Spleen (tissue), 11 donors: ENCODE data around the gene KRT13. TPM values are rescaled to one million over a fixed set of nuclear protein-coding genes. Genes with fewer than 3 reads are reported as not detected.

ENCODE experiments used
- DNase-seq: peaks from one replicate; pipeline ENCODE4 v3.0.0-alpha.2; 2020
- H3K27ac ChIP-seq, 8 donors: fragments of 200-600 bp; sonication (generic) in 7 of 8; 1 replicate in 4 of 8; 2 replicates in 4 of 8; pipeline versions ENCODE4 v1.5.0 to v1.8.0; 2016 to 2021; ENCODE audit warnings: inconsistent platforms in 4 of 8, mild to moderate bottlenecking in 4 of 8, moderate library complexity in 1 of 8
- H3K27me3 ChIP-seq, 7 donors: fragments of 200-600 bp; sonication (generic) in 6 of 7; replicated peaks in 1 of 7; 1 replicate in 4 of 7; 2 replicates in 3 of 7; pipeline versions ENCODE4 v1.5.0 to v1.8.0; 2016 to 2021; ENCODE audit warnings: inconsistent platforms in 3 of 7, mild to moderate bottlenecking in 1 of 7
- H3K36me3 ChIP-seq, 6 donors: fragments of 200-600 bp; sonication (generic) in 5 of 6; 1 replicate in 4 of 6; 2 replicates in 2 of 6; pipeline versions ENCODE4 v1.5.0 to v1.8.0; 2016 to 2021; ENCODE audit warnings: inconsistent platforms in 2 of 6
- H3K4me1 ChIP-seq, 6 donors: fragments of 200-600 bp; sonication (generic) in 5 of 6; 1 replicate in 3 of 6; 2 replicates in 3 of 6; pipeline versions ENCODE4 v1.5.0 to v1.8.0; 2016 to 2021; ENCODE audit warnings: inconsistent platforms in 3 of 6
- H3K4me3 ChIP-seq, 8 donors: fragments of 200-600 bp; sonication (generic) in 7 of 8; 1 replicate in 4 of 8; 2 replicates in 4 of 8; pipeline versions ENCODE4 v1.5.0 to v1.8.0; 2016 to 2021; ENCODE audit warnings: inconsistent platforms in 4 of 8, mild to moderate bottlenecking in 4 of 8, moderate library complexity in 2 of 8
- H3K9me3 ChIP-seq, 8 donors: fragments of 200-600 bp; sonication (generic) in 7 of 8; 1 replicate in 4 of 8; 2 replicates in 4 of 8; pipeline versions ENCODE4 v1.5.0 to v1.8.0; 2016 to 2021; ENCODE audit warnings: inconsistent platforms in 4 of 8
- CTCF ChIP-seq, 11 experiments: fragments of 200-600 bp in 7 of 11; fragments of 450-650 bp in 4 of 11; sonication (generic) in 4 of 11; IDR thresholded peaks in 8 of 11; conservative IDR thresholded peaks in 3 of 11; 1 replicate in 7 of 11; 2 replicates in 4 of 11; pipeline versions ENCODE4 v1.4.0 to v1.8.0; 2016 to 2021; ENCODE audit warnings: antibody characterized with exemption in 11 of 11, inconsistent platforms in 4 of 11, mild to moderate bottlenecking in 1 of 11
- POLR2A ChIP-seq, 3 donors: fragments of 450-650 bp; IDR thresholded peaks; one replicate each; pipeline ENCODE4 v1.5.1; 2017; ENCODE audit warnings: antibody characterized with exemption in 3 of 3, mild to moderate bottlenecking in 1 of 3
- POLR2AphosphoS5 ChIP-seq, 3 donors: sonication (generic); formaldehyde crosslinking; IDR thresholded peaks; one replicate each; pipeline ENCODE4 v1.5.1; 2017; ENCODE audit warnings: antibody characterized with exemption in 3 of 3
- WGBS, 5 donors: extraction: QIAGEN DNeasy Blood & Tissue Kit in 3 of 5; methylation state at CpG; one replicate each; pipeline versions ENCODE4 v1.1.5 to v1.1.7; 2013 to 2018; 5-methylcytosine and 5-hydroxymethylcytosine counted together
- intact Hi-C: fragments of 100-400 bp; cut with DNase I; formaldehyde crosslinking; loops from one replicate; pipeline ENCODE4 v1.15.0; 2023; ENCODE audit warnings: low total_unique reads
- polyA plus RNA-seq, 3 donors: library from polyadenylated mRNA; stranded (reverse); fragments of 200-250 nt; gene quantifications; one replicate each; pipeline ENCODE4 v1.2.1, GENCODE V29; 2013
- total RNA-seq, 7 donors: library from RNA; depleted of rRNA in 3 of 7; stranded (reverse); fragments of >200 nt in 3 of 7; fragmentation: NEBNext Ultra II Directional in 4 of 7; extraction: Animal tissue kit (Norgen Biotek cat#: 25700) in 4 of 7; gene quantifications; one replicate each; pipeline versions ENCODE4 v1.1.0 to v1.2.1, GENCODE V29; 2016 to 2021
- donor health status: healthy with polysubstance abuse.
- donor health status: DM: no; HTN: no; CAD: no; lungs with moderate emphysema.
- donor health status: DM: no; HTN: no; CAD: no.
- donor health status: Bipolar disorder and iron deficiency.
- donor health status: healthy.
- donor health status: DM: no; HTN: no; CAD: no.
- donor health status: DM: yes; HTN: yes; CAD: no.

The KRT13 gene
- total and polyA plus RNA-seq, 10 donors = 1.6 to 26.4 (median 3.8) TPM; not detected in 7

DNA sequence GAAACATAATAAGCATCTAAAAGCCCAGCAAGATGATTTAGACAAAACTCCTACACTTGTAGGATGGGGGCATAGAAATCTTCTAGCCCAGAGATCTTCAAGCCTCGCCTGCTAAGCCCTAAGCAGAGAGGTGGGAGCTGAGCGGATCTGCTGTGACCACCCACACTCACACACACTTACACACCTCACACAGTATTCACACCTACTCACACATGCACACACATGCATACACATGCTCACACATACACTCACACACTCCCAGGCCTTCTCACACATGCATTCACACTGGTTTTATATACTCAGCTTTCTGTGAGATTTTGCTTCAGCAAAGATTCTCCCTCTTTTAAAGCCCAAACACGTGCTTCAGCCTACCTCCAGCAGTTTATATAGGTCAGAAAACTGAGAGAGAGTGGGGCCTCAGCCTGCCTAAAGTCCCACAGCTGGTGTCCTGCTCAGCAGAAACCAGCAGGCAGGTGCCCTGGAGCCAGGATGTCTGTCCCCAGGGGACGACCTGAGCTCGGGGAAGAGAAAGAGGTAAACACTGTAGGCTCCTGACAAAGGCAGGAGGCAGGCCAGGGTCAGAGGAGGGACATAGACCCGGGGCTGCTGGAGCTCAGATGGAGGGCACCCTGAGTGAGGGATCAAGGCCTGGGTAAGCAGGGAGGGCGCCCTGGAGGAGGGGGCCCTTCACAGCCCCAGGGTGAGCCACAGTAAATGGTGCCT, 34.7 kb upstream of the KRT13 start:
- Histone ChIP-seq H3K9me3 (no peaks in the 10 kb centered on the region), H3K4me1 (no peaks in the 10 kb centered on the region), H3K27me3 (peaks cover 0 to 22% (median 0%) of the 10 kb centered on the region in 7 donors), H3K4me3 (no peak overlapping the region), H3K27ac (no peak overlapping the region), H3K36me3 (no peaks in the 10 kb centered on the region)
- intact Hi-C loops = no loop called here
- 63 to 76% (median 72%) methylated on average over 7 of the region's 7 CpGs for WGBS, 5 donors
- TF ChIP-seq POLR2A (IDR thresholded peaks at IDR 0.05) (no peak), POLR2AphosphoS5 (IDR thresholded peaks at IDR 0.05) (no peak), CTCF (IDR thresholded peaks at IDR 0.05 in 8 of 11, conservative IDR thresholded peaks at IDR 0.05 in 3 of 11) (no peak)
- DNase-seq = peak; percentile 37

DNA sequence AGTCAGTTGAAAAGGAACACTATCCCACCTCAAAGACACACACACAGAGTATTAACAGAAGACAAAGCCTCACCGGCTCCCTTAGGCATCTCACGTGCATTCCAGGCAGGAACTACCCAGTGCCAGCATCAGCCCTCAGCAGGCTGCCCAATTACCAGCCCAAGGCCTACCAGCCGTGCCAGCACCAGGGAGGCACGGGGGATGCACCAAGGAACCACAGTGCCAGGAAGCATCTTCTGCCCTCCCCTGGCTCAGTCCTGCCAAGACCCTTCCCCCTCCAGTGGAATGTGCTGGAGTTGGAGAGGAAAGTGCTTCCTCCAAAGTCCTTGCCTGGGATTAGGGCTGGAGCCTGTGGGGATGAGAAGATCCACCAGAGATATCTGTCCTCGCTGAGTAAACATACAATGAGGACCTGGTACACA, 33.7 kb upstream of the KRT13 start:
- Histone ChIP-seq H3K9me3 (no peaks in the 10 kb centered on the region), H3K4me3 (no peak overlapping the region), H3K27ac (no peak overlapping the region), H3K27me3 (peaks cover 0 to 27% (median 0%) of the 10 kb centered on the region in 7 donors), H3K36me3 (no peaks in the 10 kb centered on the region), H3K4me1 (no peaks in the 10 kb centered on the region)
- DNase-seq = peak; percentile 37
- intact Hi-C loops = no loop called here
- WGBS, 5 donors = 77 to 91% (median 82%) methylated on average over 5 of the region's 5 CpGs
- TF ChIP-seq CTCF (IDR thresholded peaks at IDR 0.05 in 8 of 11, conservative IDR thresholded peaks at IDR 0.05 in 3 of 11) (no peak), POLR2A (IDR thresholded peaks at IDR 0.05) (no peak), POLR2AphosphoS5 (IDR thresholded peaks at IDR 0.05) (no peak)

DNA sequence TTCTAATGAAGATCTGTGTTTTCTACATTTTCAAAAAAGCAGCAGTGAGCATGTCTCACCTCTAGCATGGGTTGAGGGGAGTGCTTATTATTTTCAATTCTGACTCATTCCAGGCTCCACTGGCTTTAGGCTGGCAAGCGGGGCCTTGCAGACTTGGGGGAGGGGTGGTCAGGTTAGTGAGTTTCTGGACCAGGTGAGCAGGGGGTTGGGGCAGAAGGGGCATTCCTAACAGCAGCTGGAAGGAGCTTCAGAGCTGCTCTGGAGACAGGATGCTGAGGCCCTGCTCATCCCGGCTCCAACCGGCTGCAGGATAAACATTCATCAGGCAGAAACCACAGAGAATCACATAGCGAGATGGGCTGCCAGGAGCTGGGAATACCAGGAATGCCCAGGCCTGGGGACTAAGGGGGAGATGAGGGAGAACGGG, 33.2 kb upstream of the KRT13 start:
- H3K36me3 ChIP-seq = no peaks in the 10 kb centered on the region
- no peaks in the 10 kb centered on the region for H3K4me1 ChIP-seq
- H3K27me3 ChIP-seq = peaks cover 0 to 32% (median 0%) of the 10 kb centered on the region in 7 donors
- H3K4me3 ChIP-seq = no peak overlapping the region
- H3K27ac ChIP-seq = no peak overlapping the region
- H3K9me3 ChIP-seq = no peaks in the 10 kb centered on the region
- DNase-seq = peak; percentile 22
- 52 to 82% (median 74%) methylated on average over 5 of the region's 5 CpGs for WGBS, 5 donors
- intact Hi-C loops = no loop called here
- TF ChIP-seq POLR2A (IDR thresholded peaks at IDR 0.05) = no peak
- TF ChIP-seq CTCF (IDR thresholded peaks at IDR 0.05 in 8 of 11, conservative IDR thresholded peaks at IDR 0.05 in 3 of 11) = no peak
- TF ChIP-seq POLR2AphosphoS5 (IDR thresholded peaks at IDR 0.05) = no peak

DNA sequence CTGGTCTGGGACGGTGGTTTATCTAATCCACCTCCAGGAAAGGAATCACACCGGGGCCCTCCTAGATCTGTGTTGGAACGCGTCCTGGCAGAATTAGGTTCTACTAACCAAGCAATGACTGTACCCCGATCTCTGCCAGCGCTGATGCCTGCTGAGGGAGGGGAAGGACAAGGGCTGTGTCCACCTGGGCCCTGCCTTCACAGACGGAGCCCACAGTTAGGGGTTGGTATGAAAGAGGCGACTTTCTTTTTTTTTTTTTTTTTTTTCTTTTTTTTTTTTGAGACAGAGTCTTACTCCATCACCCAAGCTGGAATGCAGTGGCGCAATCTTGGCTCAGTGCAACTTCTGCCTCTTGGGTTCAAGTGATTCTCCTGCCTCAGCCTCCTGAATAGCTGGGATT, 32.6 kb upstream of the KRT13 start:
- intact Hi-C loops = no loop called here
- Histone ChIP-seq H3K36me3 (no peaks in the 10 kb centered on the region), H3K27ac (no peak overlapping the region), H3K9me3 (no peaks in the 10 kb centered on the region), H3K4me3 (no peak overlapping the region), H3K27me3 (peaks cover 0 to 36% (median 0%) of the 10 kb centered on the region in 7 donors), H3K4me1 (no peaks in the 10 kb centered on the region)
- peak; percentile 37 for DNase-seq
- 75 to 89% (median 83%) methylated on average over 9 of the region's 9 CpGs for WGBS, 5 donors
- TF ChIP-seq POLR2A (IDR thresholded peaks at IDR 0.05) = no peak
- TF ChIP-seq POLR2AphosphoS5 (IDR thresholded peaks at IDR 0.05) = no peak
- TF ChIP-seq CTCF (IDR thresholded peaks at IDR 0.05 in 8 of 11, conservative IDR thresholded peaks at IDR 0.05 in 3 of 11) = no peak
